OCI-LY3 (cell line): Measurements from ENCODE around the gene ZNF644.

Experiments
- CTCF ChIP-seq: fragments of 200-600, 300-600 bp; sonication (generic); IDR thresholded peaks from 2 replicates; pipeline ENCODE4 v1.5.1; 2014; ENCODE audit warnings: antibody characterized with exemption, low read length, low read depth
- EZH2phosphoT487 ChIP-seq: fragments of 200-600 bp; shearing (Covaris generic); IDR thresholded peaks from 2 replicates; pipeline ENCODE4 v1.6.1; 2018; ENCODE audit warnings: antibody characterized with exemption, mixed run types, low read depth

GRCh38 chr1:90936731-90937130, 85.1 kb downstream of the ZNF644 start:
- TF ChIP-seq CTCF (no peak), EZH2phosphoT487 (no peak)
